GM23338 (cell line): ENCODE data around the gene NVL. TPM values are rescaled to one million over a fixed set of nuclear protein-coding genes. Genes with fewer than 3 reads are reported as not detected.

ENCODE experiments used
- ATAC-seq: fragments of 200-7000 bp; cut with Tn5 transposase; 3 replicates; pipeline ENCODE4 v1.9.1; 2020
- DNase-seq: peaks from one replicate; pipeline ENCODE4 v3.0.0-alpha.2; 2015; ENCODE audit warnings: low spot score
- H2AFZ ChIP-seq: fragments of 200-600 bp; sonication (generic); 2 replicates; pipeline ENCODE4 v1.8.0; 2016; ENCODE audit warnings: antibody characterized with exemption, mild to moderate bottlenecking, moderate library complexity
- H3F3A ChIP-seq: fragments of 200-600 bp; sonication (generic); replicated peaks from 2 replicates; pipeline ENCODE4 v1.8.0; 2017; ENCODE audit warnings: antibody characterized with exemption, mixed run types, low read depth
- H3K27ac ChIP-seq: fragments of 200-600 bp; sonication (generic); 2 replicates; pipeline ENCODE4 v1.6.1; 2016; ENCODE audit warnings: low read depth
- H3K27me3 ChIP-seq: fragments of 200-600 bp; sonication (generic); 2 replicates; pipeline ENCODE4 v1.8.0; 2016; ENCODE audit warnings: mild to moderate bottlenecking, mixed run types, moderate library complexity; ENCODE audit not compliant: insufficient read depth
- H3K36me3 ChIP-seq: fragments of 200-600 bp; sonication (generic); 2 replicates; pipeline ENCODE4 v1.8.0; 2016; ENCODE audit warnings: mild to moderate bottlenecking; ENCODE audit not compliant: insufficient read depth
- H3K4me1 ChIP-seq: fragments of 200-600 bp; sonication (generic); 2 replicates; pipeline ENCODE4 v1.8.0; 2016; ENCODE audit warnings: mild to moderate bottlenecking, moderate library complexity; ENCODE audit not compliant: insufficient read depth
- H3K4me2 ChIP-seq: fragments of 200-600 bp; sonication (generic); 2 replicates; pipeline ENCODE4 v1.7.1; 2017; ENCODE audit warnings: mixed run types
- H3K4me3 ChIP-seq: fragments of 200-600 bp; sonication (generic); 2 replicates; pipeline ENCODE4 v1.6.1; 2016; ENCODE audit warnings: mixed run types
- H3K79me2 ChIP-seq: fragments of 200-600 bp; sonication (generic); replicated peaks from 2 replicates; pipeline ENCODE4 v1.8.0; 2017; ENCODE audit warnings: mild to moderate bottlenecking; ENCODE audit not compliant: insufficient read depth
- H3K9me2 ChIP-seq: fragments of 200-600 bp; sonication (generic); 2 replicates; pipeline ENCODE4 v1.8.0; 2017; ENCODE audit not compliant: insufficient read depth
- H4K20me1 ChIP-seq: fragments of 200-600 bp; sonication (generic); replicated peaks from 2 replicates; pipeline ENCODE4 v1.8.0; 2017; ENCODE audit warnings: mild to moderate bottlenecking; ENCODE audit not compliant: insufficient read depth
- H3K27ac Mint-ChIP-seq: 2 replicates; pipeline ENCODE4 v1.8.0; 2020; ENCODE audit warnings: inconsistent platforms, mild to moderate bottlenecking, moderate library complexity, mixed read lengths
- H3K27me3 Mint-ChIP-seq: 3 replicates; pipeline ENCODE4 v1.8.0; 2022; ENCODE audit warnings: low read depth, mild to moderate bottlenecking, moderate library complexity, mixed read lengths, inconsistent platforms; ENCODE audit not compliant: insufficient read depth, poor library complexity
- H3K36me3 Mint-ChIP-seq: 3 replicates; pipeline ENCODE4 v1.8.0; 2021; ENCODE audit warnings: low read depth, mild to moderate bottlenecking, inconsistent platforms, moderate library complexity, mixed read lengths
- H3K4me1 Mint-ChIP-seq: 3 replicates; pipeline ENCODE4 v1.8.0; 2020; ENCODE audit warnings: mild to moderate bottlenecking, inconsistent platforms, mixed read lengths
- H3K4me3 Mint-ChIP-seq: 3 replicates; pipeline ENCODE4 v1.8.0; 2021; ENCODE audit warnings: moderate library complexity, mild to moderate bottlenecking, inconsistent platforms, mixed read lengths
- H3K9me3 Mint-ChIP-seq: 3 replicates; pipeline ENCODE4 v1.8.0; 2020; ENCODE audit warnings: moderate library complexity, mild to moderate bottlenecking, inconsistent platforms, mixed read lengths
- CREB1 ChIP-seq: fragments of 250-450 bp; sonication (Bioruptor Pico); IDR thresholded peaks from 2 replicates; pipeline ENCODE4 v1.5.0; 2020; ENCODE audit warnings: low read depth, mild to moderate bottlenecking, moderate library complexity
- JUNB ChIP-seq: IDR thresholded peaks from one replicate; pipeline ENCODE4 v1.6.1; 2016; ENCODE audit warnings: antibody characterized with exemption; ENCODE audit not compliant: unreplicated experiment
- NANOG ChIP-seq: IDR thresholded peaks from 2 replicates; pipeline ENCODE4 v1.6.1; 2016; ENCODE audit warnings: antibody characterized with exemption, borderline replicate concordance
- REST ChIP-seq: IDR thresholded peaks from one replicate; pipeline ENCODE4 v1.6.1; 2018; ENCODE audit warnings: antibody characterized with exemption; ENCODE audit not compliant: unreplicated experiment
- STAT1 ChIP-seq: IDR thresholded peaks from one replicate; pipeline ENCODE4 v1.6.1; 2016; ENCODE audit warnings: antibody characterized with exemption; ENCODE audit not compliant: unreplicated experiment
- ZNF114 ChIP-seq: fragments of 250-450 bp; sonication (Bioruptor Pico); IDR thresholded peaks from 2 replicates; pipeline ENCODE4 v1.5.0; 2020; ENCODE audit warnings: mild to moderate bottlenecking, moderate library complexity
- ZNF331 ChIP-seq: fragments of 250-450 bp; sonication (Bioruptor Pico); IDR thresholded peaks from 2 replicates; pipeline ENCODE4 v1.5.0; 2020; ENCODE audit warnings: low read depth, mild to moderate bottlenecking, moderate library complexity
- polyA plus RNA-seq: library from polyadenylated mRNA; unstranded; fragments of >200 nt; fragmentation: Nextera tagmentation; extraction: Ambion mirVana; gene quantifications from 2 replicates; pipeline ENCODE4 v1.2.1, GENCODE V29; 2016
- total RNA-seq: library from RNA; depleted of rRNA; stranded (reverse); fragments of >200 nt; shearing (Covaris generic); gene quantifications from 2 replicates; pipeline ENCODE4 v1.2.3, GENCODE V29; 2014
- TF ChIP-seq, protein P1 (sequence below), 2 experiments: fragments of 200-600 bp in 1 of 2; sonication (generic) in 1 of 2; conservative IDR thresholded peaks; 2 replicates each; pipeline versions ENCODE4 v1.5.1 to v1.6.1; 2016 to 2017; ENCODE audit warnings: antibody characterized with exemption in 2 of 2, low read depth in 2 of 2, mild to moderate bottlenecking in 2 of 2, moderate library complexity in 1 of 2

NVL gene
- total and polyA plus RNA-seq, 2 experiments from 2014 or later: 44.4 to 71.7 TPM

DNA sequence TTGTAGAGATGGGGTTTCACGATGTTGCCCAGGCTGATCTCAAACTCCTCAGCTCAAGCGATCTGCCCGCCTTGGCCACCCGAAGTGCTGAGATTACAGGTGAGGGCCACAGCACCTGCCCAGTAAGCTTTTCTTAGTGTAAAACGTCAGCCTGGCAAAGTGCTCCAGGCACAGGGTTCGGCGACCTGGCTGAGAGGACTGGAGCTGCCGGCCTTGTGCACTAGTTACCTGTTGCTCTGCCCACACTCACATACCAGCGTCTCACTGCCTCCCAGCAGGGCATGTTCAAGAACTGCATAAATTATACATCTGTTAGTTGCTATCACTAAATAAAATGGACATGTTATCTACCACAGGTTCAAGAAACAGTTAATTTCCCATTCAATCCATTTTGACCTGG is 91.8 kb downstream of the NVL start:
- Mint-ChIP-seq H3K9me3 (no peaks in the 10 kb centered on the region), H3K4me3 (no peak overlapping the region), H3K4me1 (peaks cover 40% of the 10 kb centered on the region), H3K36me3 (peaks cover 26% of the 10 kb centered on the region), H3K27ac (peak overlapping the region; percentile 80; the same call in 1 of the 2 replicates), H3K27me3 (peaks cover 6% of the 10 kb centered on the region)
- Histone ChIP-seq H3K9me2 (no peaks in the 10 kb centered on the region), H3F3A (peaks cover 9% of the 10 kb centered on the region; the same call in 1 of the 2 replicates), H4K20me1 (no peaks in the 10 kb centered on the region), H3K4me1 (peaks cover 40% of the 10 kb centered on the region), H3K79me2 (no peaks in the 10 kb centered on the region), H3K36me3 (peaks cover 2% of the 10 kb centered on the region; the same call in 1 of the 2 replicates), H3K27ac (no peak overlapping the region), H3K4me2 (0 out of 2 replicates have a peak overlapping the region, but pooled peaks have one; percentile 16), H3K4me3 (no peak overlapping the region), H2AFZ (no peak overlapping the region), H3K27me3 (no peaks in the 10 kb centered on the region)
- ATAC-seq: no peak
- TF ChIP-seq ZNF114 (CRISPR knock-in tag) (no peak), STAT1 (no peak), JUNB (no peak), CREB1 (CRISPR knock-in tag) (no peak), REST (no peak)
- TF ChIP-seq, protein P1, sequence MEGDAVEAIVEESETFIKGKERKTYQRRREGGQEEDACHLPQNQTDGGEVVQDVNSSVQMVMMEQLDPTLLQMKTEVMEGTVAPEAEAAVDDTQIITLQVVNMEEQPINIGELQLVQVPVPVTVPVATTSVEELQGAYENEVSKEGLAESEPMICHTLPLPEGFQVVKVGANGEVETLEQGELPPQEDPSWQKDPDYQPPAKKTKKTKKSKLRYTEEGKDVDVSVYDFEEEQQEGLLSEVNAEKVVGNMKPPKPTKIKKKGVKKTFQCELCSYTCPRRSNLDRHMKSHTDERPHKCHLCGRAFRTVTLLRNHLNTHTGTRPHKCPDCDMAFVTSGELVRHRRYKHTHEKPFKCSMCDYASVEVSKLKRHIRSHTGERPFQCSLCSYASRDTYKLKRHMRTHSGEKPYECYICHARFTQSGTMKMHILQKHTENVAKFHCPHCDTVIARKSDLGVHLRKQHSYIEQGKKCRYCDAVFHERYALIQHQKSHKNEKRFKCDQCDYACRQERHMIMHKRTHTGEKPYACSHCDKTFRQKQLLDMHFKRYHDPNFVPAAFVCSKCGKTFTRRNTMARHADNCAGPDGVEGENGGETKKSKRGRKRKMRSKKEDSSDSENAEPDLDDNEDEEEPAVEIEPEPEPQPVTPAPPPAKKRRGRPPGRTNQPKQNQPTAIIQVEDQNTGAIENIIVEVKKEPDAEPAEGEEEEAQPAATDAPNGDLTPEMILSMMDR (conservative IDR thresholded peaks at IDR 0.05; ENCODE audit: low read depth in 2 of 2): no peak
- DNase-seq: no peak

- 0 out of 2 replicates have a peak overlapping the region, but pooled peaks have one; percentile 16 for H3K27ac ChIP-seq
- H3K36me3 ChIP-seq: peaks cover 6% of the 10 kb centered on the region; the same call in 1 of the 2 replicates
- H3K27me3 ChIP-seq: no peaks in the 10 kb centered on the region
- H3K4me3 ChIP-seq: no peak overlapping the region
- H3K79me2 ChIP-seq: no peaks in the 10 kb centered on the region
- H3F3A ChIP-seq: peaks cover 9% of the 10 kb centered on the region; the same call in 1 of the 2 replicates
- H4K20me1 ChIP-seq: no peaks in the 10 kb centered on the region
- no peak for TF ChIP-seq NANOG
- no peak for TF ChIP-seq ZNF331 (CRISPR knock-in tag)
- no peak for TF ChIP-seq REST
- no peaks in the 10 kb centered on the region for H3K9me2 ChIP-seq
- Mint-ChIP-seq H3K4me1 (peaks cover 40% of the 10 kb centered on the region), H3K4me3 (no peak overlapping the region), H3K27me3 (peaks cover 6% of the 10 kb centered on the region), H3K36me3 (peaks cover 33% of the 10 kb centered on the region), H3K9me3 (no peaks in the 10 kb centered on the region), H3K27ac (no peak overlapping the region)
- ATAC-seq: no peak
- peak overlapping the region; percentile 8 for H3K4me2 ChIP-seq
- DNase-seq: no peak
- H2AFZ ChIP-seq: no peak overlapping the region
- H3K4me1 ChIP-seq: peaks cover 40% of the 10 kb centered on the region
Observed at GRCh38 chr1:224237119-224237881, 92.7 kb downstream of the NVL start.
